ENCODE results near the gene EIF1. TPM values are rescaled to one million over a fixed set of nuclear protein-coding genes. Genes with fewer than 3 reads are reported as not detected.
"Not testable (repeated sequence)": the region's sequence is repeated elsewhere in the genome, so short reads cannot be mapped to it uniquely, and the experiment has no call there.

Gene EIF1
- total RNA-seq, 1 experiment from 2014 or later = 63.7 TPM

GRCh38 chr17:41678907-41679739 is 9.6 kb upstream of the EIF1 start:
- peak; percentile 82 for DNase-seq (ENCODE audit: low read depth)

GRCh38 chr17:41679740-41680425 is 8.8 kb upstream of the EIF1 start:
- no peak for DNase-seq (ENCODE audit: low read depth)

GRCh38 chr17:41680426-41681040 is 8.2 kb upstream of the EIF1 start:
- DNase-seq (ENCODE audit: low read depth) = no peak

DNA sequence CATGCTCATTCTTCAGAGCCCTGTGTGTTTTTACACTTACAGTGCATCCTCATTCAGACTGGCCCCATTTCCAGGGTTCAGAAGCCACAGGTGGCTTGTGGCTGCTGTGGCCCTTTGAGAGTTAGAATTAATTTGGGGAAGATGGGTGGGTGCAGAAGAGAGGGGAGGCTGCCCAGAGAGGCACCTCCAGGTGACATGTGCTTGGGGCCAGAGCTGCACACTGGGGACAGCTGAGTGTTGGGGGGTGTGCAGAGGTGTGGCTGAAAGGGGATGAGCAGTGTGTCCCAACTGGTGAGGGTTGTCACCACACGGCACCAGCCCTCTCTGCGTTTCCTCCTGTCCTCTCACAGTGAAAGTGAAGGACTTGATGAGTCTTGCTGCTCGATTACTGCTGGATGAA is 6.9 kb upstream of the EIF1 start:
- DNase-seq (ENCODE audit: low read depth) = no peak

- no peak for DNase-seq (ENCODE audit: low read depth)
Observed at GRCh38 chr17:41682631-41683030, 6.1 kb upstream of the EIF1 start.

GRCh38 chr17:41683441-41684007 is 5.2 kb upstream of the EIF1 start:
- no peak for DNase-seq (ENCODE audit: low read depth)

- DNase-seq (ENCODE audit: low read depth) = no peak
Observed at GRCh38 chr17:41684035-41684434, 4.7 kb upstream of the EIF1 start.

DNA sequence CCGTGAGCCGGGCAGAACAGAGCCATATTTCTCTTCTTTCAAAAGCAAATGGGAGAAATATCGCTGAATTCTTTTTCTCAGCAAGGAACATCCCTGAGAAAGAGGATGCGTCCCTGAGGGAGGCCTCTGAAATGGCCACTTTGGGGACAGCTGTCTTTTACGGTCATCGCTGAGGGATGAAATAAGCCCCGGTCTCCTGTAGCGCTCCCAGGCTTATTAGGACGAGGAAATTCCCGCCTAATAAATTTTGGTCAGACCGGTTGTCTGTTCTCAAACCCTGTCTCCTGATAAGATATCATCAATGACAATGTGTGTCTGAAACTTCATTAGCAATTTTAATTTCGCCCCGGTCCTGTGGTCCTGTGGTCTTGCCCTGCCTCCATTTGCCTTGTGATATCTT is 2.9 kb upstream of the EIF1 start:
- not testable (repeated sequence) for DNase-seq (ENCODE audit: low read depth)

DNA sequence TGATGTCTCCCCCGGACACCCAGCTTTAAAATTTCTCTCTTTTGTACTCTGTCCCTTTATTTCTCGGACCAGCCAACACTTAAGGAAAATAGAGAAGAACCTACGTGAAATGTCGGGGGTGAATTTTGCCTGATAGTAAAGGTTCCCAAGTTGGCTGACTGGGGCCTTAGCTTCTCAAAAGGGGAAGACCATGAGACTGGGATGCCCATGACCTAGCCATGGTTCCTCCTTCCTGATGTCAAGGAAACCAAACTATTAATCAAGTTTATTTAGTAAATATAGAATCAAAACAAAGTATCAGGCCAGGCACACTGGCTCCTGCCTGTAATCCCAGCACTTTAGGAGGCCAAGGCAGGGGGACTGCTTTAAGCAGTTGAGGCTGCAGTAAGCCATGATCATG is 2.4 kb upstream of the EIF1 start:
- no peak for DNase-seq (ENCODE audit: low read depth)

GRCh38 chr17:41687828-41688640 is 651 bp upstream of the EIF1 start:
- DNase-seq (ENCODE audit: low read depth) = peak; percentile 66

DNA sequence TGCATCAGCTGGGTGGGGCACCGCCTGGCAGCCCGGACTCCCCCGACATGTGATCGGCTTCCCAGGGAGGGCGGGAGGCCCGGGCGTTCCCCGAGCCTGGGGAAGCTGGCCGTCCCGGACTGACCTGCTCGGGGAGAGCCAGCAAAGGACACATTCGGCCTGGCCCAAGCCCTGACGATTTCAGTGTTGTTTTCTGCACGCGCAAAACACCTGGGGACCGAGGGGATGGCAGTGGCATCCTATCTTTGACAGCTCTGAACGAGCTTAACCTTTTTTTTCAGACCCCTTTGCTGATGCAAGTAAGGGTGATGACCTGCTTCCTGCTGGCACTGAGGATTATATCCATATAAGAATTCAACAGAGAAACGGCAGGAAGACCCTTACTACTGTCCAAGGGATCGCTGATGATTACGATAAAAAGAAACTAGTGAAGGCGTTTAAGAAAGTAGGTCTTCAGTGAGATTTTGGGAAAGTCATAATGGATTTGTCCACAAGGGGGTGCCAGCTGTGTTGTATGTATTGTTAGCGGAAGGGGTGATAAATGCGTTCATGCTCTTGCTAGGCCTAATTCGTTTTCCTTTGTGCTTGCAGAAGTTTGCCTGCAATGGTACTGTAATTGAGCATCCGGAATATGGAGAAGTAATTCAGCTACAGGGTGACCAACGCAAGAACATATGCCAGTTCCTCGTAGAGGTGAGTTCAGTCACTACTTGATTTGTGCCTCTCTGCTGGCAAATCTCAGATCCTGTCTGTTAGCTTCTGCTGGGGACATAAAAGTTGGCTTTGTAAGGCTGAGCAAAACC is 1.0 kb downstream of the EIF1 start:
- DNase-seq (ENCODE audit: low read depth) = peak; percentile 70

- no peak for DNase-seq (ENCODE audit: low read depth)
Observed at GRCh38 chr17:41690497-41690896, 1.8 kb downstream of the EIF1 start.

DNA sequence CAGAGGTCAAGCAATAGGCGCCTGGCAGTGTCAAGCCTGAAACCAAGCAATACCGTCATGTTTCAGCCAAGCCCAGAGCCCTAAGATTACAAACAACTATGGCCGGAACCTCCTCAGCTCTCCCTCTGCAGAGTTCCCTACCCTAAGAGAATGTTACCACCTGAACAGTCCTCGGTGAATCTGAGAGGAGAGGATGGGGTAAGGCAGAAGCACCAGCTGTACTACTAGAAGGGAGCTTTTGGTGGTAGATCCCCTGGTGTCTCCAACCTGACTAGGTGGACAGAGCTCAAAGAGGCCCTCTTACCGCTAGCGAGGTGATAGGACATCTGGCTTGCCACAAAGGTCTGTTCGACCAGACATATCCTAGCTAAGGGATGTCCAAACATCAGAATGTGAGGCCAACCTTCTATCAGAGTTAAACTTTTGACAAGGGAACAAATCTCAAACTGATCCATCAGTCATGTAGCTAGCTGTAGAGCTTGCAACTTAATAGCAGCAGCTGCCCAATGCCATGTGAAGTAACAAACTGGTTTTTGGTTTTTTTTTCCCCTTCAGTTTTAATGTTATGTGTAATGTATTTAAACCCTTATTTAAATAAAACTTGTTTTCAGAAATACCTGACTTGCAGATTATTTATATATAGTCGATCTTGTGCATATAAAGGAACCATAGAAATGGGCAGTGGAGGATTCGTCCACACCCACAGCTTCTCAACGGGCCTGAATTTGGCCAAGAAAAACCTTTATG is 2.5 kb downstream of the EIF1 start:
- no peak for DNase-seq (ENCODE audit: low read depth)

GRCh38 chr17:41692722-41693521 is 4.2 kb downstream of the EIF1 start:
- no peak for DNase-seq (ENCODE audit: low read depth)

GRCh38 chr17:41695134-41695661 is 6.5 kb downstream of the EIF1 start:
- DNase-seq (ENCODE audit: low read depth) = no peak

DNA sequence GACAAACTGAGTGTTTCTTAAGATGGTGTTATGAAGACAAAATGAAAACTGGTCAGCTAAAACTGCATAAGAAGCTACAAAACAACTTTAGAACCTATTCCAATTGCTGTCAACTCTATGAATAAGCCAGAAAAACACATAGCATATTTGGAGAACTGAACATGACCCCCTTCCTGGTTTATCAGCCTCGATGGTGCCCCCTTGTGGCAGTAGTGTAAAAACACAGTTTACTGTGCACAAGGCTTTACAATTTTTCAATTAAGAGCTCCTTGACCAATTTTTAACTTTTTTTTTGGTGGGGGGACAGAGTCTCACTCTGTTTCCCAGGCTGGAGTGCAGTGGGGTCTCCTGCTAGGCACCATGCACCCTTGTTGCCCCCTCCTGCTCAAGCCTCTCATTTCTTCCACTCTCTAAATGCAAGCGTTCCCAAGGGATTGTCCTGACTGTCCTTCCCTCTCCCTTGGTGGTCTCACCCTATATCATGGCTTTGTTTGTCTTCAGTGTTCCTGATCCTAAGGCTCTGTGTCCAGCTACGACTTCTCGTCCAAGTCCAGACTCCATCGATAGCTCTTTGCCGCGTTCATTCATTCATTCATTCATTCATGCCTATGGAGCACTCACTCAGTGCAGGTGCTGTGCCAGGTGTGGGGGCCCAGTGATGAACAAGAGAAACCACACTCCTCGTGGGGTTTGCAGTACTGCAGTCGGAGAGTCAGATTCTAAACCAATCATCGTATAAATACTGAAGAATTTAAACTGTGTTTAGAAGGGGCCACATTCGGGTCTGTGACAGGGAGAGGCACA is 7.5 kb downstream of the EIF1 start:
- peak; percentile 85 for DNase-seq (ENCODE audit: low read depth)

DNA sequence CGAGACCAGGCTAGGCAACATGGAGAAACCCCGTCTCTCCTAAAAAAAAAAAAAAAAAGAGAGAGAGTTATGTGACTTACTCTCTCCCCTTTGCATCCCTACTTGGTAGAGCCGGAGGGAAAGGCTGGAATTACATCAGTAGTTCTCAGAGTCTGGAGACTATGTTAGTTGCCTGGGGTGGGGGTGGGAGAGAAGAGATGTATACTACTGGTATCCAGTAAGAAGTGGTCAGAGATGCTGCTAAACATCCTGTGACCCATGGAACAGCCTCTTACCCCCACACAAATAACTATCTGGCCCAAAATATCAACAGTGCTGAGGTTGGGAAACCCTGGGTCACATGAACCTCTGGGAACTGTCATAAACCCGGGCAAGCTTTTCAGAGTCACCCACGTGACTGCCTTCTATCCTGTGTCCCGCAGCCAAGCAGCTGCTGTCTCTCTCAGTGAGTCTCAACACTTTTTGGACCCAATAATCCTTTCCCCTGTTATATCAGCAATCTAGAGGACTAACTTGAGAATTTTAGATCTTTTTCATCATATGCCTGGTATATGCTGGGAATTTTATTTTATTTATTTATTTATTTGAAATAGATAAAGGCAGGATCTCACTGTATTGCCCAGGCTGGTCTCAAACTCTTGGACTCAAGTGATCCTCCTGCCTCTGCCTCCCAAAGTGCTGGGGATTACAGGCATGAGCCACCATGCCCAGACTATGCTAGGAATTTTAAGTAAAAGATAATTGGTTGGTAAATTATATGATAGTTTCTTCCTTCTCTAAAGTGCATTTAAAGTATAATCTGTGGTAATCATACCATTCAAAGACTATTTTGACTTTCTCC is 8.7 kb downstream of the EIF1 start:
- DNase-seq (ENCODE audit: low read depth) = peak; percentile 84
